PFSK-1 (cell line): ENCODE data around the gene NTM.

Source experiments
- POLR2AphosphoS5 ChIP-seq: IDR thresholded peaks from 2 replicates; pipeline ENCODE4 v1.6.1; 2012; ENCODE audit warnings: low read depth, mild to moderate bottlenecking, control low read depth, low read length, moderate library complexity
- TAF1 ChIP-seq: IDR thresholded peaks from 2 replicates; pipeline ENCODE4 v1.6.1; 2012; ENCODE audit warnings: low read length, control low read depth, borderline replicate concordance; ENCODE audit not compliant: insufficient read depth
- TF ChIP-seq, protein P1 (sequence below), 2 experiments: IDR thresholded peaks; 2 replicates each; pipeline versions ENCODE4 v1.6.1 to v1.8.0; 2011 to 2012; ENCODE audit warnings: low read depth in 2 of 2, low read length in 2 of 2, control low read depth in 1 of 2, inconsistent platforms in 1 of 2, mild to moderate bottlenecking in 1 of 2, moderate library complexity in 1 of 2; ENCODE audit not compliant: insufficient read depth in 1 of 2

DNA sequence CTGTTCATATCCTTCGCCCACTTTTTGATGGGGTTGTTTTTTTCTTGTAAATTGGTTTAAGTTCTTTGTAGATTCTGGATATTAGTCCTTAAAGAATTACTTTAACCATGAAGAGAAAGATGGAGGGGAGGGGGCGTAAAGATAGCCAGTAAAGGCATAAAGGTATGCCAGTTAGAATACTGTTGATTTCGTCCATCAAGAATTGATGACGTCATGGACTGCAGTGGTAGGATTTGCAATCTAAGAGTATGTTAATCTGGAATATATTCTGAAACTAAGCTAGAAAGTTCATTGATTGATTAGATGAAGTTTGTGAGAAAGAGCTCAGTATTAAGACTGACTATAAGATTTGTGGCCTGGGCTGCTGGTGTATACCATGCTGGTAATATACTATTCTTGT lies 856.1 kb downstream of the NTM start:
- TF ChIP-seq POLR2AphosphoS5: no peak
- no peak for TF ChIP-seq TAF1
- TF ChIP-seq, protein P1, sequence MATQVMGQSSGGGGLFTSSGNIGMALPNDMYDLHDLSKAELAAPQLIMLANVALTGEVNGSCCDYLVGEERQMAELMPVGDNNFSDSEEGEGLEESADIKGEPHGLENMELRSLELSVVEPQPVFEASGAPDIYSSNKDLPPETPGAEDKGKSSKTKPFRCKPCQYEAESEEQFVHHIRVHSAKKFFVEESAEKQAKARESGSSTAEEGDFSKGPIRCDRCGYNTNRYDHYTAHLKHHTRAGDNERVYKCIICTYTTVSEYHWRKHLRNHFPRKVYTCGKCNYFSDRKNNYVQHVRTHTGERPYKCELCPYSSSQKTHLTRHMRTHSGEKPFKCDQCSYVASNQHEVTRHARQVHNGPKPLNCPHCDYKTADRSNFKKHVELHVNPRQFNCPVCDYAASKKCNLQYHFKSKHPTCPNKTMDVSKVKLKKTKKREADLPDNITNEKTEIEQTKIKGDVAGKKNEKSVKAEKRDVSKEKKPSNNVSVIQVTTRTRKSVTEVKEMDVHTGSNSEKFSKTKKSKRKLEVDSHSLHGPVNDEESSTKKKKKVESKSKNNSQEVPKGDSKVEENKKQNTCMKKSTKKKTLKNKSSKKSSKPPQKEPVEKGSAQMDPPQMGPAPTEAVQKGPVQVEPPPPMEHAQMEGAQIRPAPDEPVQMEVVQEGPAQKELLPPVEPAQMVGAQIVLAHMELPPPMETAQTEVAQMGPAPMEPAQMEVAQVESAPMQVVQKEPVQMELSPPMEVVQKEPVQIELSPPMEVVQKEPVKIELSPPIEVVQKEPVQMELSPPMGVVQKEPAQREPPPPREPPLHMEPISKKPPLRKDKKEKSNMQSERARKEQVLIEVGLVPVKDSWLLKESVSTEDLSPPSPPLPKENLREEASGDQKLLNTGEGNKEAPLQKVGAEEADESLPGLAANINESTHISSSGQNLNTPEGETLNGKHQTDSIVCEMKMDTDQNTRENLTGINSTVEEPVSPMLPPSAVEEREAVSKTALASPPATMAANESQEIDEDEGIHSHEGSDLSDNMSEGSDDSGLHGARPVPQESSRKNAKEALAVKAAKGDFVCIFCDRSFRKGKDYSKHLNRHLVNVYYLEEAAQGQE (IDR thresholded peaks at IDR 0.05; ENCODE audit: insufficient read depth in 1 of 2, low read depth in 2 of 2, low read length in 2 of 2): no peak
